ENCODE results near the gene TENM4.

- TF ChIP-seq CTCF (IDR thresholded peaks at IDR 0.05) (no peak), POLR2AphosphoS5 (IDR thresholded peaks at IDR 0.05; ENCODE audit: low read depth, low read length) (no peak), REST (IDR thresholded peaks at IDR 0.05; ENCODE audit: insufficient read depth in 1 of 2, low read depth in 2 of 2, low read length in 1 of 2) (no peak), SIN3A (IDR thresholded peaks at IDR 0.05; ENCODE audit: borderline replicate concordance, insufficient read depth, low read depth, low read length) (no peak)
These were observed 87.1 kb downstream of the TENM4 start for GRCh38 chr11:79353706-79354105.
